GM23248 (cell line): ENCODE measurements around the gene PRR12.

Source experiments
- EZH2 ChIP-seq: fragments of 200-600 bp; sonication (generic); IDR thresholded peaks from 2 replicates; pipeline ENCODE4 v1.6.1; 2018; ENCODE audit warnings: antibody characterized with exemption, mild to moderate bottlenecking; ENCODE audit not compliant: insufficient read depth, poor library complexity, severe bottlenecking
- EZH2phosphoT487 ChIP-seq: fragments of 200-600 bp; sonication (generic); IDR thresholded peaks from 2 replicates; pipeline ENCODE4 v1.6.1; 2018; ENCODE audit warnings: antibody characterized with exemption, moderate library complexity, mild to moderate bottlenecking, low read depth; ENCODE audit not compliant: insufficient read depth

DNA sequence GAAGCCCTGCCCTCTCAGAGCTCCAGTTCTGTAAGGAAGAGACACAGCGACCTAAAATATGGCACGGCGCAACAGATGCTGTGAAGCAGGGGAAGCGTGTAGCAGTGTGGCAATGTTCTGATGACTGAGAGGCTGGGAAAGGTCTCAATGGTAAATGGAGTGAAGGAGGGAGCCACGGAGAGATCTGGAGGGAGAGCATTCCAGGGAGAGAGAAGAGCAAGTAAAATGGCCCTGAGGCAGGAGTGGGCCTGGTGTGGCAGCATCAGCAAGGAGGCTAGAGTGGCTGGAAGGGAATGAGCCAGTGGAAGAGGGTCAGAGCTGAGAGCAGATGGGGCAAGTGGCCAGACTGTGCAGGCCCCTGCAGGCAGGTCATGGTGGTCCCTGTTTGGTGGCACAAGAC is 46.8 kb upstream of the PRR12 start:
- TF ChIP-seq EZH2: no peak
- TF ChIP-seq EZH2phosphoT487: no peak
